Right cardiac atrium (tissue), 5 donors: Measurements from ENCODE around the gene WWOX. TPM values are rescaled to one million over a fixed set of nuclear protein-coding genes. Genes with fewer than 3 reads are reported as not detected.
"Not testable (repeated sequence)": the region's sequence is repeated elsewhere in the genome, so short reads cannot be mapped to it uniquely, and the experiment has no call there.

ENCODE experiments used
- ATAC-seq, 2 donors: fragments of 200-7000 bp; cut with Tn5 transposase; one replicate each; pipeline versions ENCODE4 v1.8.0 to v1.9.1; 2020; ENCODE audit warnings: moderate library complexity in 2 of 2, mild to moderate bottlenecking in 1 of 2
- DNase-seq, 3 donors: peaks; one replicate each; pipeline ENCODE4 v3.0.0-alpha.2; 2020
- H3K27ac ChIP-seq: one replicate; pipeline ENCODE4 v1.5.1; 2013; ENCODE audit warnings: mild to moderate bottlenecking, low read length, control low read depth, moderate library complexity
- H3K27me3 ChIP-seq: one replicate; pipeline ENCODE4 v1.6.1; 2013; ENCODE audit not compliant: control insufficient read depth, insufficient read depth
- H3K4me1 ChIP-seq: one replicate; pipeline ENCODE4 v1.6.1; 2013; ENCODE audit warnings: low read length; ENCODE audit not compliant: control insufficient read depth, insufficient read depth
- H3K4me3 ChIP-seq: one replicate; pipeline ENCODE4 v1.5.1; 2013; ENCODE audit warnings: low read length, control low read depth
- H3K9me3 ChIP-seq: one replicate; pipeline ENCODE4 v1.6.1; 2013; ENCODE audit warnings: low read length; ENCODE audit not compliant: control insufficient read depth
- WGBS: extraction: QIAGEN DNeasy Blood & Tissue Kit; methylation state at CpG from one replicate; pipeline ENCODE4 v1.1.7; 2013; 5-methylcytosine and 5-hydroxymethylcytosine counted together
- intact Hi-C, 4 donors: fragments of 100-400 bp; cut with DNase I; formaldehyde crosslinking; loops; one replicate each; pipeline versions ENCODE4 v1.11.0 to v1.14.0; 2022 to 2023
- polyA plus RNA-seq: library from polyadenylated mRNA; stranded (reverse); fragments of 200-250 nt; gene quantifications from one replicate; pipeline ENCODE4 v1.2.3, GENCODE V29; 2013
- total RNA-seq, 4 donors: library from RNA; stranded (reverse); fragmentation: NEBNext Ultra II Directional; extraction: Animal tissue kit (Norgen Biotek cat#: 25700); gene quantifications; one replicate each; pipeline ENCODE4 v1.2.1, GENCODE V29; 2021
- donor health status: healthy with polysubstance abuse.
- donor health status: DM: no; HTN: yes; CAD: no.
- donor health status: DM: no; HTN: no; CAD: no.
- donor health status: DM: no; HTN: yes; CAD: no; lungs with severe emphysema.
- donor health status: DM: yes; HTN: yes; CAD: no.

Gene WWOX
- total and polyA plus RNA-seq, 5 donors = 6.0 to 14.9 (median 13.1) TPM

DNA sequence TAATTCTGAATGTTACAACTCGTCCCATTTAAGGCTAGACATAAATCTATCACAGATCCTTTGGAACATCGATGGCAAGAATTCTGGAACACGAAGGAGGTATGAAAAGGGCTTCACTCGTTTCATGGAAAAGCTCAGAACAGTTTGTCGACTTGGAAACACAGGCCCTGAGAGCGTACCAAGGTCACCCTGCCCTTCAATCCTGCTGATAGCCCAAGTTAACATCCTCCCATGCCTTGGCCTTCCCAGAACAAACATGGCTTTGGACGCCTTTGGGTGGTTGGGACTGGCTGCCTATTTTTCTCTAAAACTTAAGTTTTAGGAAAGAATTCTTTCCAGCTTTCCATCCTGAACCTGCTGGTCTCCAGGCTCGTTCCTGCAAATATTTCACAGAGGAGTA, 1105.0 kb downstream of the WWOX start:
- Histone ChIP-seq H3K9me3 (no peaks in the 10 kb centered on the region), H3K27ac (no peak overlapping the region), H3K4me1 (no peaks in the 10 kb centered on the region), H3K27me3 (no peaks in the 10 kb centered on the region), H3K4me3 (no peak overlapping the region)
- DNase-seq = no peak
- 80% methylated on average over 8 of the region's 8 CpGs for WGBS
- no peak for ATAC-seq
- intact Hi-C loops = no loop called here

GRCh38 chr16:79206889-79207288, 1107.4 kb downstream of the WWOX start:
- H3K4me3 ChIP-seq = no peak overlapping the region
- no peaks in the 10 kb centered on the region for H3K4me1 ChIP-seq
- no peak overlapping the region for H3K27ac ChIP-seq
- intact Hi-C loops = no loop called here
- WGBS = 73% methylated on average over 4 of the region's 4 CpGs
- no peaks in the 10 kb centered on the region for H3K27me3 ChIP-seq
- ATAC-seq (no peak), DNase-seq (no peak)
- H3K9me3 ChIP-seq = no peaks in the 10 kb centered on the region

GRCh38 chr16:79209308-79209707, 1109.9 kb downstream of the WWOX start:
- ATAC-seq = no peak
- no peak for DNase-seq
- no peaks in the 10 kb centered on the region for H3K27me3 ChIP-seq
- whole genome bisulfite sequencing = 73% methylated on average over 7 of the region's 7 CpGs
- no peak overlapping the region for H3K4me3 ChIP-seq
- H3K9me3 ChIP-seq = no peaks in the 10 kb centered on the region
- no peaks in the 10 kb centered on the region for H3K4me1 ChIP-seq
- no peak overlapping the region for H3K27ac ChIP-seq
- intact Hi-C loops = no loop called here

DNA sequence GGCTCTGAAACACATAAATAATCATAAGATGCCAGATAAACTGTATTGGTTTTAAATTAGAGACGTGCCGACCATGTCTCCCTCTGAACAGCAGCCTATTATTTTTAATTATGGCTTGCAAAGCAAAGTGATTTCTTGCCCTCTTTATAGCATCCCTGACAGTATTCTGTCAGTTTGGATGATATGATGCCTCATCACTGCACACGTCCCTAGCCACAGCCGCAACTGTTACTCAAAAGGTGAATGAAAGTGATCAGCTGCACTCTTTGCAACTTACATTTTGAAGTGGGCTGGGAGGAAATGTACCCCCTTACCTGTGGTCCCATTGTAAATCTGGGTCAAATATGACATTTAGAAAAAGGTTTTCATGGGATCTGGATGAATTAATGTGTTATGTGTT, 1111.2 kb downstream of the WWOX start:
- H3K27ac ChIP-seq = no peak overlapping the region
- no peaks in the 10 kb centered on the region for H3K4me1 ChIP-seq
- H3K9me3 ChIP-seq = no peaks in the 10 kb centered on the region
- H3K4me3 ChIP-seq = no peak overlapping the region
- intact Hi-C loops = no loop called here
- 67% methylated on average over 4 of the region's 4 CpGs for WGBS
- ATAC-seq = no peak
- no peaks in the 10 kb centered on the region for H3K27me3 ChIP-seq
- no peak for DNase-seq

DNA sequence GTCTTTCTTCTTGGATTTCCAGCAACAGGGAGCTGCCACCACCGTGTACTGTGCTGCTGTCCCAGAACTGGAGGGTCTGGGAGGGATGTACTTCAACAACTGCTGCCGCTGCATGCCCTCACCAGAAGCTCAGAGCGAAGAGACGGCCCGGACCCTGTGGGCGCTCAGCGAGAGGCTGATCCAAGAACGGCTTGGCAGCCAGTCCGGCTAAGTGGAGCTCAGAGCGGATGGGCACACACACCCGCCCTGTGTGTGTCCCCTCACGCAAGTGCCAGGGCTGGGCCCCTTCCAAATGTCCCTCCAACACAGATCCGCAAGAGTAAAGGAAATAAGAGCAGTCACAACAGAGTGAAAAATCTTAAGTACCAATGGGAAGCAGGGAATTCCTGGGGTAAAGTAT, 1112.1 kb downstream of the WWOX start:
- H3K9me3 ChIP-seq = no peaks in the 10 kb centered on the region
- H3K27ac ChIP-seq = no peak overlapping the region
- no peak for ATAC-seq
- WGBS = 93% methylated on average over 13 of the region's 13 CpGs
- DNase-seq = no peak
- H3K4me1 ChIP-seq = no peaks in the 10 kb centered on the region
- intact Hi-C loops = no loop called here
- no peaks in the 10 kb centered on the region for H3K27me3 ChIP-seq
- H3K4me3 ChIP-seq = no peak overlapping the region

DNA sequence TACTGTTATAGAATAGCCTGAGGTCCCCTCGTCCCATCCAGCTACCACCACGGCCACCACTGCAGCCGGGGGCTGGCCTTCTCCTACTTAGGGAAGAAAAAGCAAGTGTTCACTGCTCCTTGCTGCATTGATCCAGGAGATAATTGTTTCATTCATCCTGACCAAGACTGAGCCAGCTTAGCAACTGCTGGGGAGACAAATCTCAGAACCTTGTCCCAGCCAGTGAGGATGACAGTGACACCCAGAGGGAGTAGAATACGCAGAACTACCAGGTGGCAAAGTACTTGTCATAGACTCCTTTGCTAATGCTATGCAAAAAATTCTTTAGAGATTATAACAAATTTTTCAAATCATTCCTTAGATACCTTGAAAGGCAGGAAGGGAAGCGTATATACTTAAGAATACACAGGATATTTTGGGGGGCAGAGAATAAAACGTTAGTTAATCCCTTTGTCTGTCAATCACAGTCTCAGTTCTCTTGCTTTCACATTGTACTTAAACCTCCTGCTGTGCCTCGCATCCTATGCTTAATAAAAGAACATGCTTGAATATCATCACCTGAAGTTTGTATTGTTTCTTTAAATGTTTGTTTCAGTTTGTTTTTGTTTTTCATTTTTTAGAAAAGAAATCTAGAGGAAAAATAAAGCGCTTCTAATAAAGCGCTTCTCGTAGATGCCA, 1112.8 kb downstream of the WWOX start:
- 86% methylated on average over 10 of the region's 10 CpGs for WGBS
- no peak for DNase-seq
- H3K4me1 ChIP-seq = no peaks in the 10 kb centered on the region
- no peak overlapping the region for H3K27ac ChIP-seq
- H3K27me3 ChIP-seq = no peaks in the 10 kb centered on the region
- no peaks in the 10 kb centered on the region for H3K9me3 ChIP-seq
- no peak overlapping the region for H3K4me3 ChIP-seq
- intact Hi-C loops = no loop called here
- no peak for ATAC-seq

DNA sequence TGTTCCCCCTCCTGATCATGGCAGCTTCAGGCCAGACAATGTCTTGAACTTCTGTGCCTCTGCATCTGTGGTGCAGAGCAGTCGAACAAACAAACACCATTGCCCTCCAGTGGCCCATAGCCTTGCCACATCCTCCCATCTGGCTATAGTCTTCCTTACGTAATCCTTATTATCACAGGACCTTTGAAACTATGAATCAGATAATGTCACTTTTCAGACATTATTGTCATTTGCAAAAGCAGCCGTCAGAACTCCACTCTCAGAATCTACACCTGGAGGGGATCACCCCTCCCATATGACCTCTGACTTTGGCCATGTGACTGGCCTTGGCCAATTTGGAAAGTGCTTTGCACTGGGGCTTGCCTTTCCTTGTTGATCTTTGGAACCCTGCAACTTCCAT, 1113.8 kb downstream of the WWOX start:
- intact Hi-C loops = no loop called here
- Histone ChIP-seq H3K4me3 (no peak overlapping the region), H3K27ac (no peak overlapping the region), H3K9me3 (no peaks in the 10 kb centered on the region), H3K4me1 (no peaks in the 10 kb centered on the region), H3K27me3 (no peaks in the 10 kb centered on the region)
- DNase-seq (no peak), ATAC-seq (no peak)
- 67% methylated on average over 3 of the region's 3 CpGs for WGBS

DNA sequence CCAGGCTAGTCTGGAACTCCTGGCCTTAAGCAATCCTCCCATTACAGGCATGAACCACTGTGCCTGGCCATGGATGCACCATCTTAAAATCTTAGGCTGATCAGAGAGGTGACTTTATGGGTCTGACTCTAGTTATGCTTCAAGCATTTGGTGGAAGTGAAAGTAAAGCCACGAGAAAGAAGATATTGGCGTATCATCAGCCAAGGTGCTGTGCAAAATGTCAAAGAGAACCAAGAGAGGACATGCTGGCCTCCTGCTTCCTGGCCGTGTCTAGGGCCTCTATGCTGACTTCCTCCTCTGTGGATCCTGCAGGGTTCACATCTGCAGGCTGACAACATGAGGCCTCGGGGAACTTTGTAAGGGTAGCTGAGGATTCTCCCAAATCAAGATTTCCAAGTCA, 1115.8 kb downstream of the WWOX start:
- ATAC-seq (no peak), DNase-seq (no peak)
- WGBS = 73% methylated on average over 4 of the region's 4 CpGs
- Histone ChIP-seq H3K9me3 (no peaks in the 10 kb centered on the region), H3K4me1 (no peaks in the 10 kb centered on the region), H3K27me3 (no peaks in the 10 kb centered on the region), H3K27ac (no peak overlapping the region), H3K4me3 (no peak overlapping the region)
- intact Hi-C loops = no loop called here

DNA sequence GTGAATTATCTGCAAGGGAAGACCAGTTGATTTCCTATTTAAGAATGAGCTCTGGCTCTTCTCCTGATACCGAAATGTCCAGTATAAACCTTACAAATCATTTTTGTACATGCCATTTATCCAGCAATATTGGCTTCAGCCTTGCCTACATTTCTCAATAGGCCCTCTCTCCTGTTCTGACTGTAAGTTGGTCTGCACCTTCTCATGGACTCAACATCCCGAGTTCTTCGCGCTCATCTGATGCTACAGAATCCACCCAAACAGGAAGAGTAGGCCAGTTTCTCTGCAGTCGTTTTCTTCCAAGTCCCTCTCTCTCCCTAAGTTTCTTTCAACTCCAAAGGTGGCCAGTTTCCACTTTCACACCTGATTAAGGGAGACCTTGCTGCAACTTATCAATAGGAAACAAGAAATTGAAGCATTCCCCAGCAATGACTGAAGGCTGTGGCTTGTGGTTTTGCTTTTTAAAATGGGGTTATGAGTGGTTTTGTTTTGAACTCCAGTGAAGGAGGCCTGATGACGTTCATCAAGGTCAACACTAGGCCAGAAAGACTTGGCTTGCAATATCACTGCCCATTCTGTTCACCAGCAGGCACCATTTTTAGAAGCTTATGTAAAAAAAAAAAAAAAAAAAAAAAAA, 1118.0 kb downstream of the WWOX start:
- Histone ChIP-seq H3K27me3 (no peaks in the 10 kb centered on the region), H3K4me3 (no peak overlapping the region), H3K9me3 (no peaks in the 10 kb centered on the region), H3K27ac (no peak overlapping the region), H3K4me1 (no peaks in the 10 kb centered on the region)
- 82% methylated on average over 6 of the region's 6 CpGs for WGBS
- DNase-seq = no peak
- no peak for ATAC-seq
- intact Hi-C loops = no loop called here

DNA sequence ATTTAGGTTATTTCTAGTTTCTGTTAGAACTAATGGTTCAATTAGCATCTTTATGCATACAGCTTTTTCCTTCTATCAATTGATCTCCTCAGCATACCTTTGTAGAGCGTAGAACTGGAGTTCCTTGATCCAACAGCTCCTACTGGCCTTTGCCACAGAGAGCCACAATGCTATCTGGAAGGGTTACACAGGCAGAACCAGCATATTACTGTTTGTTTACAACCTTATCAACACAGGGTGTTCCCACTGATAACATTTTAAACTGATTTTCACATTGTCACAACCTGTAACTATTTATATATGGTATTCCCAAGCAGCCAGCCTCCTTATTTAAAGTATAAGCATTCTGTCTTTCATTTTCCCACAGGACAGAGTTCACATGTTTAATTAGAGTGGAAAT, 1118.9 kb downstream of the WWOX start:
- ATAC-seq (no peak), DNase-seq (no peak)
- intact Hi-C loops = no loop called here
- no peak overlapping the region for H3K27ac ChIP-seq
- no peaks in the 10 kb centered on the region for H3K9me3 ChIP-seq
- no peak overlapping the region for H3K4me3 ChIP-seq
- H3K27me3 ChIP-seq = no peaks in the 10 kb centered on the region
- H3K4me1 ChIP-seq = no peaks in the 10 kb centered on the region
- WGBS = 90% methylated on average over 1 of the region's 1 CpG

DNA sequence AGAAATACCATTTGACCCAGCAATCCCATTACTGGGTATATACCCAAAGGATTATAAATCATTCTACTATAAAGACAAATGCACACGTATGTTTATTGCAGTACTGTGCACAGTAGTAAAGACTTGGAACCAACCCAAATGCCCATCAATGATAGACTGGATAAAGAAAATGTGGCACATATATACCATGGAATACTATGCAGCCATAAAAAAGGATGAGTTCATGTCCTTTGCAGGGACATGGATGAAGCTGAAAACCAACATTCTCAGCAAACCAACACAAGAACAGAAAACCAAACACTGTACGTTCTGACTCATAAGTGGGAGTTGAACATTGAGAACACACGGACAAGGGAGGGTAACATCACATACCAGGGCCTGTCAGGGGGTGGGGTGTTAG, 1126.5 kb downstream of the WWOX start:
- H3K4me3 ChIP-seq, H3K4me1 ChIP-seq, H3K27ac ChIP-seq, ATAC-seq, H3K27me3 ChIP-seq, H3K9me3 ChIP-seq, intact Hi-C loops, DNase-seq: not testable (repeated sequence)
- 93% methylated on average over 3 of the region's 3 CpGs for WGBS

- H3K27ac ChIP-seq = no peak overlapping the region
- H3K9me3 ChIP-seq = no peaks in the 10 kb centered on the region
- intact Hi-C loops = no loop called here
- whole genome bisulfite sequencing = 93% methylated on average over 20 of the region's 20 CpGs
- ATAC-seq (no peak), DNase-seq (no peak)
- H3K4me1 ChIP-seq = peaks cover 2% of the 10 kb centered on the region
- no peaks in the 10 kb centered on the region for H3K27me3 ChIP-seq
- H3K4me3 ChIP-seq = no peak overlapping the region
These were observed 1129.9 kb downstream of the WWOX start for GRCh38 chr16:79229361-79229760.
